ENCODE data around the gene AURKB.

AURKB gene

DNA sequence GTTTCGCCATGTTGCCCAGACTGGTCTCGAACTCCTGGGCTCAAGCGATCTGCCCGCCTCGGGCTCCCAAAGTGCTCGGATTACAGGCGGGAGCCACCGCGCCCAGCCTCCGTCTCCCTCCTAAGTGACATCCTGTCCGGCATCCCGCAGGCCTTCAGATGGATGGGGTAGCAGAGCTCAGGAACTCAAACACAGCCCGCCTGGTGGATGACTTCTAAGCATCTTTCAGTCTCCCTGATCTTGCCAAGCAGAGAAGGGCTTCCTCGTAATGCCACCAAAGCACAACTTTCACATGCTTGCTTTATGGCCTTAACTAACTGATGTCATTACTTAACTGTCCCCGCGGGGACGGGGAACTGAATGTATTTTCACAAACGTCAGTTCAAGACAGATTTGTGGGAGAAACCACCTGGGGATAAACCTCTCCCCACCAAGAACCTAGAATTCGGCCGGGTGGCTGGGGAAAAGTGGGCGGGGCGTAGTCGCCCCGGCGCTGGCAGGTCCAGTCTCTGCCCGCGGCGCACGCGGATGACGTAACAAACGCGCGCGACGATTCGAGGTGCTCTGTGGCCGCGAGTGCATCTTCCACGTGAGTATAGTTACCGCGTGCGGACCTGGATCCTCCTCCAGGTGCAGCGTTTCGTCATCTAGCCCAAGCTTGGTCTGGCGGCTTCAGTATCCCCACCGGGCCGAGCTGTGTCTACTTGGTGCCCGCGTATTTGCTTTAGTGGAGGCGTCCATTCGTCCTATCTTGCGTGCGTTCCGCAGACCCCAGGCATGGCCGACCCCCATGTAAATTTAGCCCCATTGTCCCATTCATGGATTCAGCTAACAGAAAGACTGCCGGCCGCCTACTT lies 38.6 kb upstream of the AURKB start, which contains the start of gene PFAS:
PFAS (plus strand) TSS at position 539 of the 857 bp plus-strand sequence. CDS start 4,649 bp downstream, outside the sequence.
- Histone ChIP-seq H3K27ac (peak within 1 kb of the TSS; percentile 96), H3K79me2 (ENCODE audit: insufficient read depth, low read depth) (peaks cover 4% of the 10 kb centered on the region; the same call in 1 of the 2 replicates), H2AFZ (ENCODE audit: low read depth) (no peak within 1 kb of the TSS), H4K20me1 (ENCODE audit: insufficient read depth) (no peaks in the 10 kb centered on the region), H3K27me3 (ENCODE audit: insufficient read depth, low read depth) (no peaks in the 10 kb centered on the region), H3K36me3 (ENCODE audit: insufficient read depth) (no peaks in the 10 kb centered on the region), H3K4me2 (peak within 1 kb of the TSS; percentile 48), H3K4me1 (ENCODE audit: low read depth, poor library complexity, severe bottlenecking) (no peaks in the 10 kb centered on the region), H3K9ac (peak within 1 kb of the TSS; percentile 94), H3K4me3 (IDR thresholded peaks at IDR 0.05; ENCODE audit: insufficient read depth, low read depth, low read length) (no peak within 1 kb of the TSS)
- TF ChIP-seq, protein P1, sequence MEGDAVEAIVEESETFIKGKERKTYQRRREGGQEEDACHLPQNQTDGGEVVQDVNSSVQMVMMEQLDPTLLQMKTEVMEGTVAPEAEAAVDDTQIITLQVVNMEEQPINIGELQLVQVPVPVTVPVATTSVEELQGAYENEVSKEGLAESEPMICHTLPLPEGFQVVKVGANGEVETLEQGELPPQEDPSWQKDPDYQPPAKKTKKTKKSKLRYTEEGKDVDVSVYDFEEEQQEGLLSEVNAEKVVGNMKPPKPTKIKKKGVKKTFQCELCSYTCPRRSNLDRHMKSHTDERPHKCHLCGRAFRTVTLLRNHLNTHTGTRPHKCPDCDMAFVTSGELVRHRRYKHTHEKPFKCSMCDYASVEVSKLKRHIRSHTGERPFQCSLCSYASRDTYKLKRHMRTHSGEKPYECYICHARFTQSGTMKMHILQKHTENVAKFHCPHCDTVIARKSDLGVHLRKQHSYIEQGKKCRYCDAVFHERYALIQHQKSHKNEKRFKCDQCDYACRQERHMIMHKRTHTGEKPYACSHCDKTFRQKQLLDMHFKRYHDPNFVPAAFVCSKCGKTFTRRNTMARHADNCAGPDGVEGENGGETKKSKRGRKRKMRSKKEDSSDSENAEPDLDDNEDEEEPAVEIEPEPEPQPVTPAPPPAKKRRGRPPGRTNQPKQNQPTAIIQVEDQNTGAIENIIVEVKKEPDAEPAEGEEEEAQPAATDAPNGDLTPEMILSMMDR (conservative IDR thresholded peaks at IDR 0.05; ENCODE audit: low read depth, low read length), result no peak

DNA sequence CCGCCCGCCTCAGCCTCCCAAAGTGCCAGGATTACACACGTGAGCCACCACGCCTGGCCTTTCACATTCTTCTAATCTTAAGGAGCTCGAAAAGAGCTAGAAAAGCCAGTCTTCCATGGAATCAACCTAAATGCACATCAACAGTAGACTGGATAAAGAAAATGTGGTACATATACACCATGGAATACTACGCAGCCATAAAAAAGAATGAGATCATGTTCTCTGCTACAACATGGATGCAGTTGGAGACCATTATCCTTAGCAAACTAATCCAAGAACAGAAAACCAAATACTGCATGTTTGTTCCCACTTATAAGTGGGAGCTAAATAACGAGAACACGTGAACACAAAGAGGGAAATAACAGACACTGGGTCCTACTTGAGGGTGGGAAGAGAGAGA lies 34.4 kb upstream of the AURKB start:
- Histone ChIP-seq H3K27me3 (ENCODE audit: insufficient read depth, low read depth) (no peaks in the 10 kb centered on the region), H3K4me1 (ENCODE audit: low read depth, poor library complexity, severe bottlenecking) (no peaks in the 10 kb centered on the region), H2AFZ (ENCODE audit: low read depth) (no peak overlapping the region), H3K4me3 (IDR thresholded peaks at IDR 0.05; ENCODE audit: insufficient read depth, low read depth, low read length) (no peak overlapping the region), H3K4me2 (no peak overlapping the region), H3K36me3 (ENCODE audit: insufficient read depth) (no peaks in the 10 kb centered on the region), H3K79me2 (ENCODE audit: insufficient read depth, low read depth) (peaks cover 2% of the 10 kb centered on the region; the same call in 1 of the 2 replicates), H4K20me1 (ENCODE audit: insufficient read depth) (no peaks in the 10 kb centered on the region), H3K9ac (no peak overlapping the region), H3K27ac (no peak overlapping the region)
- TF ChIP-seq, protein P1 (conservative IDR thresholded peaks at IDR 0.05; ENCODE audit: low read depth, low read length), result no peak

DNA sequence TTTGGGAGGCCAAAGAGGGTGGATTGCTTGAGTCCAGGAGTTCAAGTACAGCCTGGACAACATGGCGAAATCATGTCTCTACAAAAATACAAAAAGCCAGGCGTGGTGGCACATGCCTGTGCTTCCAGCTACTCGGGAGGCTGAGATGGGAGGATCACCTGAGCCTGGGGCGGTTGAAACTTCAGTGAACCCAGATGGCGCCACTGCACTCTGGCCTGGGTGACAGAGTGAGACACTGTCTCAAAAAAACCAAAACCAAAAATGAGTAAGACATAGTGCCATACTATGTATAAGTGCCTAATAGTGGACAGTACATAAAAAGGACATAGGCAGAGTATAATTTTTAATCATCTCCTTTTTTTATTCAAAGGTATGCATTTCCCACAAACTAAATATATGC lies 33.5 kb upstream of the AURKB start:
- H3K79me2 ChIP-seq (ENCODE audit: insufficient read depth, low read depth), result no peaks in the 10 kb centered on the region

DNA sequence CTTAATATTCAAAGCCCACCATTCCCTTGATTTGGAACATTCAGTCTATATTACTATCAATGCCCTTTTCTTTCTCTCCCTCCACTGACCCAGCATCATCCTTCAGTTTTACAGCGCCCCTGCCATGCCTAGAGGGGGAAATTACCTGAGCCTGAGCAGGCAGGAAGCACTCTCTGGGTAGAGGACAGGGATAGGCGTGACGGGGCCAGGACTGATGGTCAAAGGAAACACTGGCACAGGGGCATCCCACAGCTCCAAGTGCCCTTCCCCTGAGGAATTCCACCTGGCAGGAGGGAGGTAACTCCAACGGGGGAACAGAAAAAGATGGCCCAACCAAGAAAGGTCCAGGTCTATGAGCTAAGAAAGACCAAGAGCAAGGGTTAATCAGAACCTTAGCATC lies 27.5 kb upstream of the AURKB start:
- no peaks in the 10 kb centered on the region for H3K27me3 ChIP-seq (ENCODE audit: insufficient read depth, low read depth)
- no peaks in the 10 kb centered on the region for H4K20me1 ChIP-seq (ENCODE audit: insufficient read depth)
- TF ChIP-seq, protein P1 (conservative IDR thresholded peaks at IDR 0.05; ENCODE audit: low read depth, low read length), result no peak
- no peak overlapping the region for H3K27ac ChIP-seq
- H3K4me1 ChIP-seq (ENCODE audit: low read depth, poor library complexity, severe bottlenecking), result no peaks in the 10 kb centered on the region
- H3K36me3 ChIP-seq (ENCODE audit: insufficient read depth), result no peaks in the 10 kb centered on the region
- H3K79me2 ChIP-seq (ENCODE audit: insufficient read depth, low read depth), result no peaks in the 10 kb centered on the region
- H2AFZ ChIP-seq (ENCODE audit: low read depth), result no peak overlapping the region
- H3K4me3 ChIP-seq (IDR thresholded peaks at IDR 0.05; ENCODE audit: insufficient read depth, low read depth, low read length), result no peak overlapping the region
- no peak overlapping the region for H3K9ac ChIP-seq
- H3K4me2 ChIP-seq, result no peak overlapping the region

More for the DNA sequence above, 33.5 kb upstream of the AURKB start:
- H3K27ac ChIP-seq, result no peak overlapping the region
- H3K4me3 ChIP-seq (IDR thresholded peaks at IDR 0.05; ENCODE audit: insufficient read depth, low read depth, low read length), result no peak overlapping the region
- no peak overlapping the region for H3K9ac ChIP-seq
- H3K4me2 ChIP-seq, result no peak overlapping the region
- no peaks in the 10 kb centered on the region for H3K36me3 ChIP-seq (ENCODE audit: insufficient read depth)
- no peaks in the 10 kb centered on the region for H3K4me1 ChIP-seq (ENCODE audit: low read depth, poor library complexity, severe bottlenecking)
- no peaks in the 10 kb centered on the region for H4K20me1 ChIP-seq (ENCODE audit: insufficient read depth)
- no peaks in the 10 kb centered on the region for H3K27me3 ChIP-seq (ENCODE audit: insufficient read depth, low read depth)
- H2AFZ ChIP-seq (ENCODE audit: low read depth), result no peak overlapping the region
- TF ChIP-seq, protein P1 (conservative IDR thresholded peaks at IDR 0.05; ENCODE audit: low read depth, low read length), result no peak
